ENCODE data around the gene AGK. TPM values are rescaled to one million over a fixed set of nuclear protein-coding genes. Genes with fewer than 3 reads are reported as not detected.

AGK gene
- total RNA-seq, result 26.7 and 32.5 TPM in 2 replicates

DNA sequence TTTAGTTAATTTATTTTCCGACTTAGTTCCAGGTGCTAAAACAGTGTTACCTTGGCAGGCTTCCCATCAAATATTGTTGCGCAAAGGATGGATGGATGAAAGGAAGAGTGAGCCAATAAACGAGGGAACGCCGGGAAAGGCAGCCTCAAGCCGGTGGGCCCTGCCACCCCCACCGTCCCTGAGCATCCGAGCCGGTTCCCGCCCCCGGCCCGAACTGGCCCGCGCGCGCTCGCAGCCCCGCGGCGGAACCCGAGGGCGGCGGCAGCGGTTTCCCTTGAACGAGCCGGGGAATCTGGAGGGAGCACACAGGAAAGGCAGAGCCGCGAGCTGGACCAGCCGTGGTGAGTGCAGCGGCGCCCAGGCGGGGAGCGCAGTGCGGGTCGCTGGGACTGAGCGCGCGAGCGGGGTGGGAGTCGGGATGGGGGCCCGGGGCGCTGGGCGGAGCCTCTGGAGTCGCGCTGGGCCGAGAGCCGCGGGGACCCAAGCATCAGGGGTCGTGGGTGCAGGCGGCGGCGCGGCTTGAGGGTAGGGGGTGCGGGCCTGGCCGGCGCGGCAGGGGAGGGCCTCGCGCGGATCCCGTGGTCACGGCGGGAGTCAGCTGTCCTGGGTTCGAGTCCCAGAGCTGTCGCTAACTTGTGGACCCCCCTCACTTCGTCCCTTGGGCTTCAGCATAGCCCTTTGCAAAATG, at the start of gene AGK:
TSS of gene AGK (plus strand) at position 317 of the 688 bp plus-strand sequence. CDS start 4,057 bp downstream, outside the sequence.

GRCh38 chr7:141702047-141702567, 150.9 kb downstream of the AGK start, which contains the start of gene DENND11:
DENND11 (minus strand) TSS chr7:141702166; CDS start chr7:141702153, 13 bp downstream.

Other genes with a start within 250 kb of the AGK start
- gene DENND11, start 150.8 kb downstream of the AGK start, total RNA-seq, result 7.1 and 8.4 TPM in 2 replicates
- gene WEE2, start 156.9 kb downstream of the AGK start, total RNA-seq, result not detected in 2 replicates
- gene SSBP1, start 186.9 kb downstream of the AGK start, total RNA-seq, result 127 and 211 TPM in 2 replicates
- 0.44 and 1.2 TPM in 2 replicates for gene TAS2R3, start 212.7 kb downstream of the AGK start, total RNA-seq
- gene TAS2R4, start 225.3 kb downstream of the AGK start, total RNA-seq, result 0.55 and 1.1 TPM in 2 replicates
- gene TAS2R5, start 238.8 kb downstream of the AGK start, total RNA-seq, result 0.55 and 1.00 TPM in 2 replicates